HUES48 (cell line): ENCODE data around the gene APPBP2.
"Not testable (repeated sequence)": the region's sequence is repeated elsewhere in the genome, so short reads cannot be mapped to it uniquely, and the experiment has no call there.

Experiments used
- H3K27ac ChIP-seq: one replicate; pipeline ENCODE4 v1.7.0; 2013; ENCODE audit warnings: low read depth, low read length, inconsistent platforms
- H3K27me3 ChIP-seq: 2 replicates; pipeline ENCODE4 v1.6.1; 2013; ENCODE audit warnings: mild to moderate bottlenecking, low read length; ENCODE audit not compliant: control insufficient read depth, insufficient read depth
- H3K36me3 ChIP-seq: 2 replicates; pipeline ENCODE4 v1.6.1; 2013; ENCODE audit warnings: low read length; ENCODE audit not compliant: control insufficient read depth, insufficient read depth
- H3K4me1 ChIP-seq: 2 replicates; pipeline ENCODE4 v1.6.1; 2013; ENCODE audit warnings: mild to moderate bottlenecking, low read length; ENCODE audit not compliant: control insufficient read depth, insufficient read depth
- H3K4me3 ChIP-seq: 2 replicates; pipeline ENCODE4 v1.5.1; 2013; ENCODE audit warnings: mild to moderate bottlenecking, low read depth, low read length
- H3K9ac ChIP-seq: 2 replicates; pipeline ENCODE4 v1.6.1; 2013; ENCODE audit warnings: mild to moderate bottlenecking, low read depth, low read length, moderate library complexity
- H3K9me3 ChIP-seq: 2 replicates; pipeline ENCODE4 v1.6.1; 2013; ENCODE audit warnings: low read length; ENCODE audit not compliant: control insufficient read depth, insufficient read depth

Gene APPBP2

GRCh38 chr17:60554377-60554788 lies 28.3 kb upstream of the APPBP2 start:
- H3K4me3 ChIP-seq, result no peak overlapping the region
- no peaks in the 10 kb centered on the region for H3K36me3 ChIP-seq
- H3K27me3 ChIP-seq, result no peaks in the 10 kb centered on the region

GRCh38 chr17:60552255-60552654 lies 26.2 kb upstream of the APPBP2 start:
- H3K4me1 ChIP-seq, H3K9ac ChIP-seq, H3K27ac ChIP-seq, H3K4me3 ChIP-seq, H3K27me3 ChIP-seq, H3K36me3 ChIP-seq: not testable (repeated sequence)
- peaks cover 12% of the 10 kb centered on the region for H3K9me3 ChIP-seq

More at GRCh38 chr17:60554377-60554788, 28.3 kb upstream of the APPBP2 start:
- no peaks in the 10 kb centered on the region for H3K4me1 ChIP-seq
- no peak overlapping the region for H3K9ac ChIP-seq
- H3K27ac ChIP-seq, result no peak overlapping the region
- H3K9me3 ChIP-seq, result peaks cover 25% of the 10 kb centered on the region

GRCh38 chr17:60548990-60549389 lies 22.9 kb upstream of the APPBP2 start:
- Histone ChIP-seq H3K4me1 (no peaks in the 10 kb centered on the region), H3K27ac (no peak overlapping the region), H3K9ac (no peak overlapping the region), H3K9me3 (peaks cover 4% of the 10 kb centered on the region; the same call in 1 of the 2 replicates), H3K36me3 (no peaks in the 10 kb centered on the region), H3K27me3 (no peaks in the 10 kb centered on the region), H3K4me3 (no peak overlapping the region)

- H3K36me3 ChIP-seq, result no peaks in the 10 kb centered on the region
- no peak overlapping the region for H3K4me3 ChIP-seq
- H3K9ac ChIP-seq, result no peak overlapping the region
- no peak overlapping the region for H3K27ac ChIP-seq
- no peaks in the 10 kb centered on the region for H3K4me1 ChIP-seq
- H3K27me3 ChIP-seq, result no peaks in the 10 kb centered on the region
- H3K9me3 ChIP-seq, result no peaks in the 10 kb centered on the region
Measured at GRCh38 chr17:60545465-60546191, 19.6 kb upstream of the APPBP2 start.

GRCh38 chr17:60542071-60542470 lies 16.0 kb upstream of the APPBP2 start:
- Histone ChIP-seq H3K4me1 (no peaks in the 10 kb centered on the region), H3K27ac (no peak overlapping the region), H3K36me3 (no peaks in the 10 kb centered on the region), H3K9ac (no peak overlapping the region), H3K4me3 (no peak overlapping the region), H3K27me3 (no peaks in the 10 kb centered on the region), H3K9me3 (no peaks in the 10 kb centered on the region)

- H3K9me3 ChIP-seq, result no peaks in the 10 kb centered on the region
- no peak overlapping the region for H3K27ac ChIP-seq
- H3K4me1 ChIP-seq, result no peaks in the 10 kb centered on the region
- H3K9ac ChIP-seq, result no peak overlapping the region
- H3K27me3 ChIP-seq, result no peaks in the 10 kb centered on the region
- no peaks in the 10 kb centered on the region for H3K36me3 ChIP-seq
- H3K4me3 ChIP-seq, result no peak overlapping the region
Measured at GRCh38 chr17:60540460-60540859, 14.4 kb upstream of the APPBP2 start.

GRCh38 chr17:60539807-60540206 lies 13.8 kb upstream of the APPBP2 start:
- Histone ChIP-seq H3K4me3 (no peak overlapping the region), H3K27ac (no peak overlapping the region), H3K4me1 (no peaks in the 10 kb centered on the region), H3K9me3 (no peaks in the 10 kb centered on the region), H3K9ac (no peak overlapping the region), H3K36me3 (no peaks in the 10 kb centered on the region), H3K27me3 (no peaks in the 10 kb centered on the region)

- Histone ChIP-seq H3K9ac (no peak overlapping the region), H3K27ac (no peak overlapping the region), H3K27me3 (no peaks in the 10 kb centered on the region), H3K36me3 (no peaks in the 10 kb centered on the region), H3K9me3 (no peaks in the 10 kb centered on the region), H3K4me1 (no peaks in the 10 kb centered on the region), H3K4me3 (no peak overlapping the region)
Measured at GRCh38 chr17:60538726-60539125, 12.7 kb upstream of the APPBP2 start.

- Histone ChIP-seq H3K27ac (no peak overlapping the region), H3K27me3 (no peaks in the 10 kb centered on the region), H3K36me3 (no peaks in the 10 kb centered on the region), H3K9me3 (no peaks in the 10 kb centered on the region), H3K4me3 (no peak overlapping the region), H3K9ac (no peak overlapping the region), H3K4me1 (no peaks in the 10 kb centered on the region)
Measured at GRCh38 chr17:60535382-60536279, 9.6 kb upstream of the APPBP2 start.

- Histone ChIP-seq H3K36me3 (no peaks in the 10 kb centered on the region), H3K9me3 (no peaks in the 10 kb centered on the region), H3K27me3 (no peaks in the 10 kb centered on the region), H3K4me1 (no peaks in the 10 kb centered on the region), H3K9ac (no peak overlapping the region), H3K27ac (no peak overlapping the region), H3K4me3 (no peak overlapping the region)
Measured at GRCh38 chr17:60534613-60535157, 8.6 kb upstream of the APPBP2 start.

GRCh38 chr17:60534010-60534555 lies 8.0 kb upstream of the APPBP2 start:
- Histone ChIP-seq H3K27me3 (no peaks in the 10 kb centered on the region), H3K36me3 (no peaks in the 10 kb centered on the region), H3K27ac (no peak overlapping the region), H3K4me3 (no peak overlapping the region), H3K4me1 (no peaks in the 10 kb centered on the region), H3K9me3 (no peaks in the 10 kb centered on the region), H3K9ac (no peak overlapping the region)
